ENCODE data around the gene CCNE1.

DNA sequence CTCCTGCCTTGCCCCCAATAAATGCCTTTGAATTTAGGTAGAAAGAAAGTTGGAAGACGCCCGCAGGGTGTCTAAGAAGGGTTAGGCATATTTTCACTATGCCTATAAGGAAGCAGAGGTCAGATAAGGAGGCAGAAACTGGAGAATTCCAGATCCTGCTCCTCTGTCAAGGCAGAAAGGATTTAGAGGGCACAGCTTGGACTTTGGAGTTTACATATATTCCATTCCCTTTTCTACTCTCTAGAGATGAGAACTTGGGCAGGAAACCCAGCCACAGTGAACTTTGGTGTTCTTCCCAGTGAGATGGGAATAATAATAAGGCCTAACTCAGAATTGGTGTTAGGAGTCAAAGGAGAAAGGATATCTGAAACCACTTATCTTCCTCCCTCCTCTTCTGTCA is 37.4 kb downstream of the CCNE1 start:
- no peak for TF ChIP-seq EP300 (IDR thresholded peaks at IDR 0.05; ENCODE audit: borderline replicate concordance in 1 of 2, low read depth in 1 of 2, low read length in 1 of 2)
- TF ChIP-seq, protein P1, sequence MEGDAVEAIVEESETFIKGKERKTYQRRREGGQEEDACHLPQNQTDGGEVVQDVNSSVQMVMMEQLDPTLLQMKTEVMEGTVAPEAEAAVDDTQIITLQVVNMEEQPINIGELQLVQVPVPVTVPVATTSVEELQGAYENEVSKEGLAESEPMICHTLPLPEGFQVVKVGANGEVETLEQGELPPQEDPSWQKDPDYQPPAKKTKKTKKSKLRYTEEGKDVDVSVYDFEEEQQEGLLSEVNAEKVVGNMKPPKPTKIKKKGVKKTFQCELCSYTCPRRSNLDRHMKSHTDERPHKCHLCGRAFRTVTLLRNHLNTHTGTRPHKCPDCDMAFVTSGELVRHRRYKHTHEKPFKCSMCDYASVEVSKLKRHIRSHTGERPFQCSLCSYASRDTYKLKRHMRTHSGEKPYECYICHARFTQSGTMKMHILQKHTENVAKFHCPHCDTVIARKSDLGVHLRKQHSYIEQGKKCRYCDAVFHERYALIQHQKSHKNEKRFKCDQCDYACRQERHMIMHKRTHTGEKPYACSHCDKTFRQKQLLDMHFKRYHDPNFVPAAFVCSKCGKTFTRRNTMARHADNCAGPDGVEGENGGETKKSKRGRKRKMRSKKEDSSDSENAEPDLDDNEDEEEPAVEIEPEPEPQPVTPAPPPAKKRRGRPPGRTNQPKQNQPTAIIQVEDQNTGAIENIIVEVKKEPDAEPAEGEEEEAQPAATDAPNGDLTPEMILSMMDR (IDR thresholded peaks at IDR 0.05), result no peak
- no peak for TF ChIP-seq FOXM1 (IDR thresholded peaks at IDR 0.05; ENCODE audit: low read depth)
- TF ChIP-seq, protein P2, sequence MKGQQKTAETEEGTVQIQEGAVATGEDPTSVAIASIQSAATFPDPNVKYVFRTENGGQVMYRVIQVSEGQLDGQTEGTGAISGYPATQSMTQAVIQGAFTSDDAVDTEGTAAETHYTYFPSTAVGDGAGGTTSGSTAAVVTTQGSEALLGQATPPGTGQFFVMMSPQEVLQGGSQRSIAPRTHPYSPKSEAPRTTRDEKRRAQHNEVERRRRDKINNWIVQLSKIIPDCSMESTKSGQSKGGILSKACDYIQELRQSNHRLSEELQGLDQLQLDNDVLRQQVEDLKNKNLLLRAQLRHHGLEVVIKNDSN (IDR thresholded peaks at IDR 0.05; ENCODE audit: borderline replicate concordance, low read depth), result no peak
- TF ChIP-seq JUND (IDR thresholded peaks at IDR 0.05), result no peak
- TF ChIP-seq, protein P3, sequence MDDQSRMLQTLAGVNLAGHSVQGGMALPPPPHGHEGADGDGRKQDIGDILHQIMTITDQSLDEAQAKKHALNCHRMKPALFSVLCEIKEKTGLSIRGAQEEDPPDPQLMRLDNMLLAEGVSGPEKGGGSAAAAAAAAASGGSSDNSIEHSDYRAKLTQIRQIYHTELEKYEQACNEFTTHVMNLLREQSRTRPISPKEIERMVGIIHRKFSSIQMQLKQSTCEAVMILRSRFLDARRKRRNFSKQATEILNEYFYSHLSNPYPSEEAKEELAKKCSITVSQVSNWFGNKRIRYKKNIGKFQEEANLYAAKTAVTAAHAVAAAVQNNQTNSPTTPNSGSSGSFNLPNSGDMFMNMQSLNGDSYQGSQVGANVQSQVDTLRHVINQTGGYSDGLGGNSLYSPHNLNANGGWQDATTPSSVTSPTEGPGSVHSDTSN (IDR thresholded peaks at IDR 0.05), result no peak
- TF ChIP-seq RCOR1 (IDR thresholded peaks at IDR 0.05; ENCODE audit: low read length), result no peak
